Measurements from ENCODE around the gene LTB.
"Not testable (repeated sequence)": the region's sequence is repeated elsewhere in the genome, so short reads cannot be mapped to it uniquely, and the experiment has no call there.

Gene LTB

DNA sequence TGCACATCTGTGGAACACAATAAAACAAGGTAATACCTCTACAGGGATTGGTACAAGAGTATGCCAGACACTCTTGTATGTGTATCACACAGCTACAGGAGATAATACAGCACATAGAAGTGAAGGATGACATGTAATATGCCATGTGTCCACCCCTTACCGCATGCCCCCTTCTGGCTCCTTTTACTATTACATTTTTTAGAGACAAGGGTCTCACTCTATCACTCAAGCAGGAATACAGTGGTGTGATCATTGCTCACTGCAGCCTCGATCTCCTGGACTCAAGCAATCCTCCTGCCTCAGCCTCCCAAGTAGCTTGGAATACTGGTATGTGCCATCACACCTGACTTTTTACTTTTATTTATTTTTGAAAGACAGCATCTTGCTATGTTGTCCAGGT lies 14.8 kb upstream of the LTB start:
- Histone ChIP-seq H3K79me2 (ENCODE audit: low read length) (no peaks in the 10 kb centered on the region), H3K4me2 (ENCODE audit: low read length) (no peak overlapping the region), H3K9me3 (ENCODE audit: insufficient read depth, low read length) (no peaks in the 10 kb centered on the region), H2AFZ (ENCODE audit: low read depth, low read length) (no peak overlapping the region), H3K4me1 (ENCODE audit: low read length) (no peaks in the 10 kb centered on the region), H4K20me1 (ENCODE audit: insufficient read depth, low read length) (no peaks in the 10 kb centered on the region), H3K4me3 (ENCODE audit: low read length) (no peak overlapping the region), H3K27ac (ENCODE audit: low read length) (no peak overlapping the region), H3K36me3 (replicated peaks; ENCODE audit: low read depth, low read length) (no peaks in the 10 kb centered on the region), H3K27me3 (ENCODE audit: low read depth, low read length) (no peaks in the 10 kb centered on the region), H3K9ac (ENCODE audit: low read length) (no peak overlapping the region)
- TF ChIP-seq EZH2phosphoT487 (IDR thresholded peaks at IDR 0.05; ENCODE audit: low read depth): no peak
- peak; percentile 40 for TF ChIP-seq CTCF (IDR thresholded peaks at IDR 0.05; ENCODE audit: low read depth, low read length)

DNA sequence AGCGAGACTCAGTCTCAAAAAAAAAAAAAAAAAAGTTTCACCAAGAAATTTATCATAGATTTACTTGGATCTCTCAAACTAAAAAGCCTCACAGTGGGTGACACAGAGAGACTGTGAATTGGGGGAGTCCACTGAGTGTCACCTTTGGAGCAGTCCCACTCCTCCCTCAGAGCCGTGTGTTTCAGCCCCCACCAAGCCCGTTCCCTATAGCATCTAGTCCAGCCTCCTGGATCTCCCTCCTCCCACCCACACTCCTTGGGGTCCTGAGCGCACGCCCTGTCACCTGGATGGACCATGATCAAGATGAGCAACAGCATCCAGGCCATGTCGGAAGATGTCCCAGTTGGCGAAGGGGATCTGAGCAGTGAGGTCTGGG lies 10.2 kb upstream of the LTB start:
- Histone ChIP-seq H2AFZ (ENCODE audit: low read depth, low read length) (no peak overlapping the region), H3K9me3 (ENCODE audit: insufficient read depth, low read length) (no peaks in the 10 kb centered on the region), H3K36me3 (replicated peaks; ENCODE audit: low read depth, low read length) (no peaks in the 10 kb centered on the region), H3K79me2 (ENCODE audit: low read length) (no peaks in the 10 kb centered on the region), H3K4me1 (ENCODE audit: low read length) (peaks cover 6% of the 10 kb centered on the region; the same call in 1 of the 2 replicates), H3K4me2 (ENCODE audit: low read length) (no peak overlapping the region), H3K27me3 (ENCODE audit: low read depth, low read length) (no peaks in the 10 kb centered on the region), H3K4me3 (ENCODE audit: low read length) (no peak overlapping the region), H4K20me1 (ENCODE audit: insufficient read depth, low read length) (no peaks in the 10 kb centered on the region), H3K9ac (ENCODE audit: low read length) (no peak overlapping the region), H3K27ac (ENCODE audit: low read length) (no peak overlapping the region)
- TF ChIP-seq CTCF (IDR thresholded peaks at IDR 0.05; ENCODE audit: low read depth, low read length) (no peak), EZH2phosphoT487 (IDR thresholded peaks at IDR 0.05; ENCODE audit: low read depth) (no peak)

- H3K4me2 ChIP-seq (ENCODE audit: low read length); H3K36me3 ChIP-seq (replicated peaks; ENCODE audit: low read depth, low read length); H3K9me3 ChIP-seq (ENCODE audit: insufficient read depth, low read length); H3K27me3 ChIP-seq (ENCODE audit: low read depth, low read length); H3K4me3 ChIP-seq (ENCODE audit: low read length); H3K27ac ChIP-seq (ENCODE audit: low read length); H4K20me1 ChIP-seq (ENCODE audit: insufficient read depth, low read length); H3K79me2 ChIP-seq (ENCODE audit: low read length); H3K9ac ChIP-seq (ENCODE audit: low read length); H2AFZ ChIP-seq (ENCODE audit: low read depth, low read length): not testable (repeated sequence)
- H3K4me1 ChIP-seq (ENCODE audit: low read length): peaks cover 23% of the 10 kb centered on the region
These were observed 8.5 kb upstream of the LTB start for GRCh38 chr6:31590691-31591090.

- Histone ChIP-seq H3K36me3 (replicated peaks; ENCODE audit: low read depth, low read length) (no peaks in the 10 kb centered on the region), H3K4me3 (ENCODE audit: low read length) (no peak overlapping the region), H3K4me1 (ENCODE audit: low read length) (peaks cover 37% of the 10 kb centered on the region)
These were observed 6.8 kb upstream of the LTB start for GRCh38 chr6:31588871-31589650.

More at GRCh38 chr6:31588871-31589650, 6.8 kb upstream of the LTB start:
- Histone ChIP-seq H3K79me2 (ENCODE audit: low read length) (peaks cover under 1% of the 10 kb centered on the region; the same call in 1 of the 2 replicates), H4K20me1 (ENCODE audit: insufficient read depth, low read length) (no peaks in the 10 kb centered on the region), H3K4me2 (ENCODE audit: low read length) (no peak overlapping the region), H3K9me3 (ENCODE audit: insufficient read depth, low read length) (no peaks in the 10 kb centered on the region), H3K27me3 (ENCODE audit: low read depth, low read length) (no peaks in the 10 kb centered on the region), H3K27ac (ENCODE audit: low read length) (no peak overlapping the region), H2AFZ (ENCODE audit: low read depth, low read length) (no peak overlapping the region), H3K9ac (ENCODE audit: low read length) (no peak overlapping the region)
- TF ChIP-seq EZH2phosphoT487 (IDR thresholded peaks at IDR 0.05; ENCODE audit: low read depth) (no peak), CTCF (IDR thresholded peaks at IDR 0.05; ENCODE audit: low read depth, low read length) (no peak)

Measured in OCI-LY3 (cell line).